H1 (cell line): ENCODE measurements around the gene MCM6. TPM values are rescaled to one million over a fixed set of nuclear protein-coding genes. Genes with fewer than 3 reads are reported as not detected.

ENCODE experiments used
- CTCF ChIA-PET: fragments of 300-600 bp; sonication (Branson Sonifier 250); formaldehyde crosslinking; loops from one replicate; lab custom pipeline; 2021; ENCODE audit not compliant: partially characterized antibody; lab: Charles Lee
- POLR2A ChIA-PET: fragments of 300-600 bp; sonication (Branson Sonifier 250); formaldehyde crosslinking; loops from one replicate; lab custom pipeline; 2021; ENCODE audit warnings: inconsistent platforms; ENCODE audit not compliant: partially characterized antibody; lab: Charles Lee
- DNase-seq, 2 experiments: peaks; one replicate each; pipeline versions ENCODE4 v3.0.0 to v3.0.0-alpha.2; 2010 to 2022; ENCODE audit warnings: low spot score in 2 of 2, low read depth in 1 of 2, mixed read lengths in 1 of 2
- FAIRE-seq: peaks from 2 replicates; lab custom pipeline; 2011; peaks lifted over from hg19 to GRCh38; lab: Jason Lieb, UNC
- H2AFZ ChIP-seq: 2 replicates; pipeline ENCODE4 v1.8.1; 2012; ENCODE audit warnings: low read length, inconsistent platforms
- H2AK5ac ChIP-seq: 2 replicates; pipeline ENCODE4 v1.6.1; 2013; ENCODE audit warnings: low read depth, low read length
- H2BK120ac ChIP-seq: replicated peaks from 2 replicates; pipeline ENCODE3; 2013; ENCODE audit warnings: low read depth, low read length, inconsistent platforms
- H2BK12ac ChIP-seq: 2 replicates; pipeline ENCODE4 v1.6.1; 2013; ENCODE audit warnings: low read depth, low read length
- H2BK15ac ChIP-seq: 2 replicates; pipeline ENCODE4 v1.6.1; 2013; ENCODE audit warnings: low read length
- H2BK20ac ChIP-seq: 2 replicates; pipeline ENCODE4 v1.6.1; 2013; ENCODE audit warnings: low read length
- H2BK5ac ChIP-seq: 2 replicates; pipeline ENCODE4 v1.6.1; 2013; ENCODE audit warnings: low read depth, low read length
- H3K14ac ChIP-seq: 2 replicates; pipeline ENCODE4 v1.6.1; 2013; ENCODE audit warnings: inconsistent platforms; ENCODE audit not compliant: insufficient read length
- H3K18ac ChIP-seq: 2 replicates; pipeline ENCODE4 v1.6.1; 2013; ENCODE audit warnings: low read length; ENCODE audit errors: extremely low read depth
- H3K23ac ChIP-seq: 2 replicates; pipeline ENCODE4 v1.6.1; 2013; ENCODE audit warnings: inconsistent platforms; ENCODE audit not compliant: insufficient read length
- H3K23me2 ChIP-seq: 2 replicates; pipeline ENCODE4 v1.6.1; 2013; ENCODE audit warnings: low read depth, low read length
- H3K27ac ChIP-seq: 2 replicates; pipeline ENCODE4 v1.6.1; 2011; ENCODE audit warnings: low read depth, low read length, inconsistent platforms
- H3K27me3 ChIP-seq, 4 experiments: replicated peaks in 1 of 4; 1 replicate in 1 of 4; 2 replicates in 3 of 4; pipeline versions ENCODE4 v1.6.1 to v1.8.1; 2011 to 2013; ENCODE audit warnings: low read length in 3 of 4, mild to moderate bottlenecking in 3 of 4, inconsistent platforms in 2 of 4, mixed read lengths in 2 of 4, moderate library complexity in 1 of 4; ENCODE audit not compliant: control insufficient read depth in 3 of 4, insufficient read depth in 3 of 4; ENCODE audit errors: extremely low read depth in 1 of 4
- H3K36me3 ChIP-seq, 4 experiments: 2 replicates each; pipeline versions ENCODE4 v1.6.1 to v1.8.1; 2011 to 2013; ENCODE audit warnings: mild to moderate bottlenecking in 4 of 4, low read length in 3 of 4, moderate library complexity in 2 of 4, control low read depth in 1 of 4, inconsistent platforms in 1 of 4; ENCODE audit not compliant: insufficient read depth in 4 of 4, control insufficient read depth in 2 of 4
- H3K4ac ChIP-seq: replicated peaks from 2 replicates; pipeline ENCODE3; 2013; ENCODE audit warnings: low read length, low read depth, mixed read lengths, inconsistent platforms; ENCODE audit not compliant: insufficient read length
- H3K4me1 ChIP-seq, 4 experiments: replicated peaks in 1 of 4; 1 replicate in 1 of 4; 2 replicates in 3 of 4; pipeline versions ENCODE4 v1.6.1 to v1.8.1; 2011 to 2013; ENCODE audit warnings: low read length in 3 of 4, inconsistent platforms in 2 of 4, mixed read lengths in 1 of 4; ENCODE audit not compliant: insufficient read depth in 4 of 4, control insufficient read depth in 3 of 4
- H3K4me2 ChIP-seq, 2 experiments: 2 replicates each; pipeline versions ENCODE4 v1.6.1 to v1.8.1; 2011 to 2013; ENCODE audit warnings: low read depth in 2 of 2, low read length in 2 of 2, control low read depth in 1 of 2, inconsistent platforms in 1 of 2, mild to moderate bottlenecking in 1 of 2; ENCODE audit not compliant: insufficient read depth in 1 of 2
- H3K4me3 ChIP-seq, 4 experiments: fragments of 200-600, 300-600 bp in 1 of 4; sonication (generic), shearing (Covaris generic), sonication (Bioruptor Twin) in 1 of 4; 2 replicates each; pipeline versions ENCODE4 v1.5.1 to v1.8.1; 2011 to 2016; ENCODE audit warnings: low read length in 4 of 4, low read depth in 3 of 4, control low read depth in 2 of 4, inconsistent platforms in 2 of 4, mild to moderate bottlenecking in 2 of 4, mixed read lengths in 1 of 4, moderate library complexity in 1 of 4; ENCODE audit not compliant: insufficient read depth in 2 of 4; ENCODE audit errors: extremely low read depth in 1 of 4
- H3K56ac ChIP-seq: replicated peaks from 2 replicates; pipeline ENCODE3; 2013; ENCODE audit warnings: low read depth, mild to moderate bottlenecking, mixed read lengths, low read length, inconsistent platforms; ENCODE audit not compliant: insufficient read length
- H3K79me1 ChIP-seq: 2 replicates; pipeline ENCODE4 v1.6.1; 2013; ENCODE audit warnings: low read depth, low read length, control low read depth
- H3K79me2 ChIP-seq, 2 experiments: 2 replicates each; pipeline versions ENCODE4 v1.6.1 to v1.8.1; 2012 to 2013; ENCODE audit warnings: low read length in 2 of 2, mild to moderate bottlenecking in 2 of 2, inconsistent platforms in 1 of 2; ENCODE audit not compliant: insufficient read depth in 2 of 2, control insufficient read depth in 1 of 2
- H3K9ac ChIP-seq, 4 experiments: replicated peaks in 1 of 4; 1 replicate in 1 of 4; 2 replicates in 3 of 4; pipeline versions ENCODE4 v1.6.1 to v1.8.1; 2011 to 2013; ENCODE audit warnings: low read depth in 3 of 4, low read length in 3 of 4, control low read depth in 2 of 4, mild to moderate bottlenecking in 2 of 4, moderate library complexity in 2 of 4, inconsistent platforms in 1 of 4; ENCODE audit errors: extremely low read depth in 1 of 4
- H3K9me3 ChIP-seq, 2 experiments: 2 replicates each; pipeline versions ENCODE4 v1.6.1 to v1.8.1; 2012 to 2013; ENCODE audit warnings: mild to moderate bottlenecking in 2 of 2, moderate library complexity in 2 of 2, control low read depth in 1 of 2, inconsistent platforms in 1 of 2, low read depth in 1 of 2, low read length in 1 of 2, mixed read lengths in 1 of 2; ENCODE audit not compliant: insufficient read depth in 2 of 2
- H4K20me1 ChIP-seq, 2 experiments: replicated peaks in 1 of 2; 2 replicates each; pipeline versions ENCODE3 to v1.8.1; 2011 to 2013; ENCODE audit warnings: inconsistent platforms in 2 of 2, low read length in 2 of 2, mild to moderate bottlenecking in 1 of 2; ENCODE audit not compliant: insufficient read depth in 2 of 2, control insufficient read depth in 1 of 2
- H4K5ac ChIP-seq: 2 replicates; pipeline ENCODE4 v1.6.1; 2013; ENCODE audit warnings: low read length, low read depth, mixed read lengths, inconsistent platforms; ENCODE audit not compliant: insufficient read length
- H4K8ac ChIP-seq: 2 replicates; pipeline ENCODE4 v1.8.0; 2013; ENCODE audit warnings: mild to moderate bottlenecking, moderate library complexity, low read length, inconsistent platforms; ENCODE audit not compliant: insufficient read depth; ENCODE audit errors: extremely low read depth
- H4K91ac ChIP-seq: replicated peaks from 2 replicates; pipeline ENCODE3; 2013; ENCODE audit warnings: low read length, mixed read lengths, inconsistent platforms; ENCODE audit not compliant: insufficient read length
- CTCF ChIP-seq, 3 experiments: IDR thresholded peaks; 1 replicate in 2 of 3; 2 replicates in 1 of 3; pipeline versions ENCODE4 v1.5.1 to v1.6.1; 2011; ENCODE audit warnings: low read length in 3 of 3, mild to moderate bottlenecking in 3 of 3, inconsistent platforms in 2 of 3, low read depth in 1 of 3, moderate library complexity in 1 of 3; ENCODE audit not compliant: insufficient read depth in 1 of 3; ENCODE audit errors: control extremely low read depth in 1 of 3
- POLR2AphosphoS5 ChIP-seq: IDR thresholded peaks from 2 replicates; pipeline ENCODE4 v1.6.1; 2011; ENCODE audit warnings: low read depth, low read length
- WGBS, 2 experiments: shearing (Covaris generic) in 1 of 2; methylation state at CpG; one replicate each; pipeline versions ENCODE4 v1.1.6 to v1.1.7; 2013 to 2015; ENCODE audit warnings: low lambda C conversion rate in 2 of 2, mixed read lengths in 2 of 2, inconsistent platforms in 1 of 2, low coverage in 1 of 2, missing lambda C conversion rate in 1 of 2; ENCODE audit not compliant: insufficient replicate concordance in 2 of 2, insufficient coverage in 1 of 2, insufficient read length in 1 of 2; ENCODE audit errors: extremely low coverage in 1 of 2, missing lambda C conversion rate in 1 of 2; 5-methylcytosine and 5-hydroxymethylcytosine counted together
- polyA plus RNA-seq, 7 experiments: library from polyadenylated mRNA; depleted of rRNA in 3 of 7; stranded (reverse) in 5 of 7; unstranded in 2 of 7; fragments of >200 nt in 5 of 7; fragments of 200-250 nt in 2 of 7; gene quantifications; 1 replicate in 5 of 7; 2 replicates in 1 of 7; 4 replicates in 1 of 7; pipeline versions ENCODE4 v1.2.1 to v1.2.3, GENCODE V29; 2011 to 2013; ENCODE audit warnings: missing spikeins in 2 of 7, mixed read lengths in 2 of 7
- total RNA-seq: library from RNA; stranded (reverse); fragmentation: NEBNext Ultra II Directional; extraction: Animal tissue kit (Norgen Biotek cat#: 25700); gene quantifications from 2 replicates; pipeline ENCODE4 v1.2.1, GENCODE V29; 2021

The MCM6 gene
- total and polyA plus RNA-seq, 2 of the 8 experiments (the other 6 are each of a cell fraction or from before 2014, with no cell fraction given): 60.2 to 134 TPM

DNA sequence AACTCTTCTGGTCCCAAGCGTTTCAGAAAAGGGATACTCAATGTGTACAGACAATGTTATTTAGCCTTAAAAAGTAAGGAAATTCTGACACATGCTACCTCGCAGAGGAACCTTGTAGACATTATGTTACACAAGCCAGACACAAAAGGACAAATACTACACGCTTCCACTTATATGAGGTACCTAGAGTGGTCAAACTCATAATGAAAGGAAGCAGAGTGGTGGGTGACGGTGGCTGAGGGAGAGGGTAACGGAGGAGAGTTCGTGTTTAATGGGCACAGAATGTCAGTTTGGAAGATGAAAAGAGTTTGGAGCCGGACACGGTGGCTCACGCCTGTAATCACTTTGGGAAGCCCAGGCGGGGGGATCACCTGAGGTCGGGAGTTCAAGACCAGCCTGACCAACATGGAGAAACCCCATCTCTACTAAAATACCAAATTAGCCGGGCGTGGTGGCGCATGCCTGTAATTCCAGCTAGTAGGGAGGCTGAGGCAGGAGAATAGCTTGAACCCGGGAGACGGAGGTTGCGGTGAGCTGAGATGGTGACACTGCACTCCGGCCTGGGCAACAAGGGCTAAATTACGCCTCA is 1.4 kb downstream of the MCM6 start:
- peak; percentile 44; the same call in 1 of the 2 replicates for TF ChIP-seq POLR2AphosphoS5
- no peak for TF ChIP-seq CTCF (IDR thresholded peaks at IDR 0.05; ENCODE audit: control extremely low read depth in 1 of 3, insufficient read depth in 1 of 3, low read depth in 1 of 3, low read length in 3 of 3)
- TF ChIP-seq, all 59 proteins: peak for 1
- peak overlapping the region in 3 of 4 experiments; percentile 87 to 96 (median 96); a peak in 2 of 7 replicates for H3K9ac ChIP-seq
- H2AK5ac ChIP-seq: no peak overlapping the region
- H2BK20ac ChIP-seq: no peak overlapping the region
- H3K4ac ChIP-seq: no peak overlapping the region
- no peak overlapping the region for H3K27ac ChIP-seq
- no peak overlapping the region for H2BK12ac ChIP-seq
- no peak overlapping the region for H3K56ac ChIP-seq
- H2AFZ ChIP-seq: no peak overlapping the region
- H2BK15ac ChIP-seq: no peak overlapping the region
- H3K4me1 ChIP-seq: peaks cover 2 to 12% (median 5%) of the 10 kb centered on the region in 4 experiments; a peak in 6 of 7 replicates
- CTCF ChIA-PET: interaction anchor here (0.8 to 1.3 kb wide), 2 partner anchors 39 to 77 kb away, joined by 3 to 4 read pairs; no protein-coding TSS in a partner anchor
- no peak overlapping the region for H3K14ac ChIP-seq
- H2BK120ac ChIP-seq: no peak overlapping the region
- H3K18ac ChIP-seq: no peak overlapping the region
- peak overlapping the region; percentile 86 to 93 for H3K4me2 ChIP-seq
- H3K36me3 ChIP-seq: peaks cover 13 to 34% (median 26%) of the 10 kb centered on the region in 4 experiments
- no peak overlapping the region for H4K91ac ChIP-seq
- H3K9me3 ChIP-seq: no peaks in the 10 kb centered on the region
- POLR2A ChIA-PET: interaction anchor here (0.6 to 2.2 kb wide), 20 partner anchors 9 to 240 kb away, joined by 3 to 24 read pairs (median 4); partner anchors contain the start of gene DARS1
- H3K27me3 ChIP-seq: no peaks in the 10 kb centered on the region
- peaks cover 6% of the 10 kb centered on the region for H3K79me1 ChIP-seq
- 85% methylated on average over 19 of the region's 19 CpGs; no CpG with 5 or more reads in 1 of the 2 experiments for WGBS, 2 experiments
- H4K20me1 ChIP-seq: peaks cover 6 to 15% of the 10 kb centered on the region in 2 experiments
- H2BK5ac ChIP-seq: no peak overlapping the region
- DNase-seq (no peak), FAIRE-seq (no peak)
- no peak overlapping the region for H4K8ac ChIP-seq
- H3K4me3 ChIP-seq: peak overlapping the region; percentile 83 to 97 (median 88)
- no peak overlapping the region for H3K23ac ChIP-seq
- H3K79me2 ChIP-seq: peaks cover 0 to 47% of the 10 kb centered on the region in 2 experiments
- peaks cover 9% of the 10 kb centered on the region; the same call in 1 of the 2 replicates for H3K23me2 ChIP-seq
- no peak overlapping the region for H4K5ac ChIP-seq
